ENCODE data around the gene NKD1. TPM values are rescaled to one million over a fixed set of nuclear protein-coding genes. Genes with fewer than 3 reads are reported as not detected.

Gene NKD1
- total RNA-seq, 1 donor from 2014 or later = 0.33 TPM

- DNase-seq (ENCODE audit: low read depth) = no peak
- no peak for TF ChIP-seq CTCF (IDR thresholded peaks at IDR 0.05; ENCODE audit: insufficient read depth, low read length, poor library complexity, severe bottlenecking)
- H3K4me3 ChIP-seq (ENCODE audit: low read depth, low read length) = no peak overlapping the region
- no peaks in the 10 kb centered on the region for H3K27me3 ChIP-seq (ENCODE audit: control insufficient read depth, insufficient read depth, low read length)
- H3K36me3 ChIP-seq (ENCODE audit: control insufficient read depth, insufficient read depth, low read length) = no peaks in the 10 kb centered on the region
Measured at GRCh38 chr16:50528820-50529219, 19.4 kb upstream of the NKD1 start.

- TF ChIP-seq CTCF (IDR thresholded peaks at IDR 0.05; ENCODE audit: insufficient read depth, low read length, poor library complexity, severe bottlenecking) = no peak
- no peak for DNase-seq (ENCODE audit: low read depth)
- no peaks in the 10 kb centered on the region for H3K27me3 ChIP-seq (ENCODE audit: control insufficient read depth, insufficient read depth, low read length)
- H3K36me3 ChIP-seq (ENCODE audit: control insufficient read depth, insufficient read depth, low read length) = no peaks in the 10 kb centered on the region
- H3K4me3 ChIP-seq (ENCODE audit: low read depth, low read length) = no peak overlapping the region
Measured at GRCh38 chr16:50529334-50529733, 18.9 kb upstream of the NKD1 start.

- H3K36me3 ChIP-seq (ENCODE audit: control insufficient read depth, insufficient read depth, low read length) = no peaks in the 10 kb centered on the region
- no peak for TF ChIP-seq CTCF (IDR thresholded peaks at IDR 0.05; ENCODE audit: insufficient read depth, low read length, poor library complexity, severe bottlenecking)
- H3K4me3 ChIP-seq (ENCODE audit: low read depth, low read length) = no peak overlapping the region
- no peak for DNase-seq (ENCODE audit: low read depth)
- H3K27me3 ChIP-seq (ENCODE audit: control insufficient read depth, insufficient read depth, low read length) = no peaks in the 10 kb centered on the region
Measured at GRCh38 chr16:50530277-50531236, 17.6 kb upstream of the NKD1 start.

- no peak for DNase-seq (ENCODE audit: low read depth)
- no peak for TF ChIP-seq CTCF (IDR thresholded peaks at IDR 0.05; ENCODE audit: insufficient read depth, low read length, poor library complexity, severe bottlenecking)
- Histone ChIP-seq H3K36me3 (ENCODE audit: control insufficient read depth, insufficient read depth, low read length) (no peaks in the 10 kb centered on the region), H3K27me3 (ENCODE audit: control insufficient read depth, insufficient read depth, low read length) (no peaks in the 10 kb centered on the region), H3K4me3 (ENCODE audit: low read depth, low read length) (no peak overlapping the region)
Measured at GRCh38 chr16:50531359-50531758, 16.8 kb upstream of the NKD1 start.

- H3K36me3 ChIP-seq (ENCODE audit: control insufficient read depth, insufficient read depth, low read length) = no peaks in the 10 kb centered on the region
- no peak overlapping the region for H3K4me3 ChIP-seq (ENCODE audit: low read depth, low read length)
- H3K27me3 ChIP-seq (ENCODE audit: control insufficient read depth, insufficient read depth, low read length) = no peaks in the 10 kb centered on the region
- no peak for TF ChIP-seq CTCF (IDR thresholded peaks at IDR 0.05; ENCODE audit: insufficient read depth, low read length, poor library complexity, severe bottlenecking)
- DNase-seq (ENCODE audit: low read depth) = no peak
Measured at GRCh38 chr16:50531901-50532300, 16.3 kb upstream of the NKD1 start.
